Fibroblast of the conjunctiva (primary cell): ENCODE data around the gene NEURL1B.

Experiments
- DNase-seq: peaks from one replicate; pipeline ENCODE4 v3.0.0-alpha.2; 2010; ENCODE audit warnings: low read depth

The NEURL1B gene

GRCh38 chr5:172610643-172611042 is 30.4 kb upstream of the NEURL1B start:
- no peak for DNase-seq

GRCh38 chr5:172611913-172612312 is 29.1 kb upstream of the NEURL1B start:
- no peak for DNase-seq

- no peak for DNase-seq
Observed at GRCh38 chr5:172612771-172613170, 28.3 kb upstream of the NEURL1B start.

- DNase-seq: no peak
Observed at GRCh38 chr5:172616136-172616535, 24.9 kb upstream of the NEURL1B start.

GRCh38 chr5:172616730-172617129 is 24.3 kb upstream of the NEURL1B start:
- DNase-seq: no peak

- DNase-seq: no peak
Observed at GRCh38 chr5:172617817-172618216, 23.2 kb upstream of the NEURL1B start.

GRCh38 chr5:172618574-172619365 is 22.3 kb upstream of the NEURL1B start:
- DNase-seq: no peak

GRCh38 chr5:172620506-172620905 is 20.6 kb upstream of the NEURL1B start:
- DNase-seq: no peak

GRCh38 chr5:172622091-172623046 is 18.7 kb upstream of the NEURL1B start:
- no peak for DNase-seq

GRCh38 chr5:172623313-172623980 is 17.6 kb upstream of the NEURL1B start:
- DNase-seq: no peak

- DNase-seq: no peak
Observed at GRCh38 chr5:172624083-172624995, 16.7 kb upstream of the NEURL1B start.

- no peak for DNase-seq
Observed at GRCh38 chr5:172624996-172625964, 15.8 kb upstream of the NEURL1B start.

- DNase-seq: no peak
Observed at GRCh38 chr5:172626031-172626581, 15.0 kb upstream of the NEURL1B start.

GRCh38 chr5:172630082-172630481 is 11.0 kb upstream of the NEURL1B start:
- DNase-seq: no peak

- no peak for DNase-seq
Observed at GRCh38 chr5:172630482-172630881, 10.6 kb upstream of the NEURL1B start.

- no peak for DNase-seq
Observed at GRCh38 chr5:172630986-172631385, 10.1 kb upstream of the NEURL1B start.

GRCh38 chr5:172632346-172633092 is 8.5 kb upstream of the NEURL1B start:
- DNase-seq: no peak

GRCh38 chr5:172633403-172633970 is 7.6 kb upstream of the NEURL1B start:
- no peak for DNase-seq
